ENCODE data around the gene KRTAP10-2.

KRTAP10-2 gene

DNA sequence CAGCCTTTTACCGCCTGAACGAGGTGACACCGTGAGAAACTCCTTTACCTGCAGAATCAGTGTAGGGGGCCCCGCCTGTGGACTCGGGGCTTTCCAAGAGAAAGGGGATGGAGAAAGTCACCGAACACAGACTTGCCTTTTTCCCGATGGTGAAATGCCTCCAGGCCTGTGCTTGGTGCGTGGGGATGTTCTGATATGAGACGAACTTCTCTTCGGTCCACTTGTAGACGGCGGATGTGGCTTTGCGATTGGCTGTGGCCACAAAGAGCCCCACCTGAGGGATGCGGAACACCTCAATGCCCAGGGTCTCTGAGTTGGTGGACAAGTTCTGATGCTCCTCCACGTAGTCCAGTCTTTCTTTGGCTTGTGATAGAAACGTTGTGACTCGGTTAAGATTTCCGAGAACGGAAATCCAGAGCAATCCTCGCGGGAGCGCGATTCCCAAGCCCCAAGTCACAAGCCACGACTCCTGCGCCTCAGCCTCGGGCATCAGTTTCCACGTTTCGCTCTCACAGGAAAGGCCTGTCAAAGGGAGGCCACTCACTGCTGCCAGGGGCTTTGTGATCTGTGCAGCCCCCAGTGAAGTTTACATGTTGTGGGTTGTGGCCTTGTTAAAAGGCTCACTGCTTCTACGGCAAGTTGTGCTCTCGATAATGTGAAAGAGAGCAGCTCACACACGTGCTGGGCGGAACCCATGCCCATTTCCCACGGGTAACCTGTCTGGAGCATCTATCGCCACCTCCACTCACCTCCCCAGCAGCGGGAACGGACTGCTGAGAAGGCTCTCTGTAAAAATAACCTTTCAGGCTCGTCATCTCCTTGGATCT, 23.9 kb downstream of the KRTAP10-2 start:
- no peak for DNase-seq (ENCODE audit: low spot score)
- no peak for FAIRE-seq

DNA sequence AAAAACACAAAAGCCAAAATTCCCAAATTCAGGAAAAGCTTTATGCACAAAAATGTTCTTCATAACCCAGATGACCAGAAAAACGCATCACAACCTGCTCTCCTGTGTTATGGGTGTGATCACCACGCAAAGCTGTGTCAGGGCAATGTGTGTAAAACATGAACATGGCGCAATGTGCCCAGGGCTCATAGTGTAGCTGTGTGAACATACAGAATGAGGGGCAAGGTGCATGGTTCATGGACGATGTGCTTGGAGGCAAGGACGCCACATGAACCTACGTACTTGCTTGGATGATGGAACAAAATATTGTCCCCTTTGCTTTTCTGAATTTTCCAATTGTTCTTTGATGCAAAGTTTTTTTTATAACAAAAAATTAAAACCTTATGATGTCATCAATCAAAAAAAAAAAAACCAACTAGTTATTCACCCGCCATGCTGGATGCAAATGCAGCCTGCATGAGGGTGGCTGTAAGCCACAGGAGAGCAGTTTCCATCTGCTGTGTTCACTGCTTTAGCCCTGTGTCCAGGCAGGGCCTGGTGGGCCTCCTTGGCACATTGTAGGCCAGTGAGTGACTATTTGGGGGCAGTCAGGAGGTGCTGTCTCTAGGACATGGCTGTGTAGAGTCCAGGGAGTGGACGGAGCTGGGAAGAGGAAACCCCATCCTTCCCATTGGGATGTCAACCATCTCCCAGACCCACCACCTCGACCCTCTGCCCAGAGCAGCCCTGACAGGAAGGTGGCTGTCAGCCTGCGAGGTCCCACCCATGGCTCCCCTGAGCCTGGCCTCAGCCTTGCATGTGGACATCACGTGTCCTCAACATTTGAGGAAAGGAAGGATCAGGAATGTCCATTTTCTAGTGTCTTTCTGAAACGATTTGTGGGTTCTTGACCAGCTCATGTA, 25.0 kb downstream of the KRTAP10-2 start:
- no peak for FAIRE-seq
- DNase-seq (ENCODE audit: low spot score), result no peak

DNA sequence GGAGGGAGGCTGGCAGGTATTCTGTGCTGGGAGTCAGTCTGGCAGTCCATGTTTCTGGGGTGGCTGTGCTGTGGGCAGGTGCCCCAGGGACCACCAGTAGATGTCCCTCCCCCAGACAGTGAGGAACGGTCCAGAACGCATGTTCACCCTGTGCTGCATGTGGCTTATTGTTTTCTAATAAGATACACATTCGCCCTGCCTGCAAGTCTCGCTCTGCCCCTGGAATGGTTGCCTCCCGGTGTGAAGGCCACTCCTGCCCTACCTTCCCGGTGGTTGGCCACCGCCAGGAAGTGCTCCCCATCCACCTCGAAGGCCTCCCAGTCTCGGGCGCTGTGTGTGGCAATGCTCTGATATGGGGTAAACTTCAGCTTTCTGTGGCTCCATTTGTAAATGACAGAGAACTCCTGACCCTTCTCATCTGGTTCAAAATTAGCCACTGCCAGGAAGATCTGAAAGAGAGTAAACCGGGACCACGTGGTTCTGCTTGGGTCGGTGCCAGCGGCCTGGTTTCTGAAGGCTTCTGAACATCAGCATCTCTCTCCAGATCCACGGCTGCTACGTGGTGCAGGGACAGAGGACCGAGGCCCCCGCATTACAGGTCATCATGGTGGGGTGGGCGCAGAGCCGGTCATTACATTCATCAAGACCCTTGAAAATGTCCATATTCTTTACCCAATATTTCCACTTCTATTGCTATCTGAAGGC, 25.8 kb downstream of the KRTAP10-2 start:
- FAIRE-seq (no peak), DNase-seq (ENCODE audit: low spot score) (no peak)

DNA sequence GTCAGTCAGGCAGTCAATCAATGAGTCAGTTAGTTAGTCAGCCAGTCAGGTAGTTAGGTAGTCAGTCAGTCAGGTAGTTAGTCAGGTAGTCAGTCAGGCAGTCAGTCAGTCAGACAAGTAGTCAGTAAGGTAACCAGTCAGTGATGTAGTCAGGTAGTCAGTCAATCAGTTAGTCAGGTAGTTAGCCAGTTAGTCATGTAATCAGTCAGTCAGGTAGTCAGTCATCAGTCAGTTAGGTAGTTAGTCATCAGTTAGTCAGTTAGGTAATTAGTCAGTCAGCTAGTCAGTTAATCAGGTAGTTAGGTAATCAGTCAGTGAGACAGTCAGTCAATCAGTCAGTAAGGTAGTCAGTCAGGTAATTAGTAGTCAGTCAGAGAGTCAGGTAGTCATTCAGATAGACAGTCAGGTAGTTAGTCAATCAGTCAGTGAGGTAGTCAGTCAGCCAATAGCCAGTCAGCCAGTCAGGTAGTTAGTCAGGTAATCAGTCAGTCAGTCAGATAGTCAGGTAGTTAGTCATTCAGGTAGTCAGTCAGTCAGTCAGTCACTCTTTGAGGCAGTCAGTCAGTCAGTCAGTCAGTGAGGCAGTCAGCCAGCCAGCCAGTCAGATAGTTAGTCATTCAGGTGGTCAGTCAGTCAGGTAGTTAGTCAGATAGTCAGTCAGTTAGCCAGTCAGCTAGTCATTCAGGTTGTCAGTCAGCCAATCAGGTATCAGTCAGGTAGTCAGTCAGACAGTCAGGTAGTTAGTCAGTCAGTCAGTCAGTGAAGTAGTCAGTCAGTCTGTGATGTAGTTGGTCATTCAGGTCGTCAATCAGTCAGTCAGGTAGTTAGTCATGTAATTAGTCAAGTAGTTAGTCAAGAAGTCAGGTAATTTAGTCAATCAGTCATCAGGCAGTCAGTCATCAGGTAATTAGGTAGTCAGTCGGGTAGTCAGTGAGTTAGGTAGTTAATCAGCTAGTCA, 26.6 kb downstream of the KRTAP10-2 start:
- no peak for DNase-seq (ENCODE audit: low spot score)
- peak; percentile 23 for FAIRE-seq

DNA sequence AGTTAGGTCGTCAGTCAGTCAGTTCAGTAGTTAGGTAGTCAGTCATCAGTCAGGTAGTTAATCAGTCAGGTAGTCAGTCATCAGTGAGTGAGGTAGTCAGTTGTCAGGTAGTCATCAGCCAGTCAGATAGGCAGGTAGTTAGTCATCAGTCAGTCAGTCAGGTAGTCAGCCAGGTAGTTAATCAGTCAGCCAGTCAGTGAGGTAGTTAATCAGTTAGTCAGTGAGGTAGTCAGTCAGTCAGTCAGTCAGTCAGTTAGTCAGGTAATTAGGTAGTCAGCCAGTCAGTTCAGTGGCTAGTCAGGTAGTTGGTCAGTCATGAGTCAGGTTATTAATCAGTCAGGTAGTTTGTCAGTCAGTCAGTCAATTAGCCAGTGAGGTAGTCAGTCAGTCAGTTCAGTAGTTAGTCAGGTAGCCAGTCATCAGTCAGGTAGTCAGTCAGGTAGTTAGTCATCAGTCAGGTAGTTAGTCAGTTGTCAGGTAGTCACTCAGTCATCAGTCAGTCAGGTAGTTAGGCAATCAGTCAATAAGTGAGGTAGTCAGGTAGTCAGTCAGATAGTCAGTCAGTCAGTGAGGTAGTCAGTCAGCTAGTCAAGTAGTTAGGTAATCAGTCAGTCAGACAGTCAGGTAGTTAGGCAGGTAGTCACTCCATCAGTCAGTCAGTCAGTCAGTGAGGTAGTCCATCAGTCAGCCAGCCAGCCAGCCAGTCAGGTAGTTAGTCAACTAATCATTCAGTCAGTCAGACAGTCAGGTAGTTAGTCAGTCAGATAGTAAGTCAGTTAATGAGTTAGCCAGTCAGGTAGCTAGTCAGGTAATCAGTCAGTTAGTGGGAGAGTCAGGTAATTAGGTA, 27.5 kb downstream of the KRTAP10-2 start:
- DNase-seq (ENCODE audit: low spot score) (no peak), FAIRE-seq (peak; percentile 86)

DNA sequence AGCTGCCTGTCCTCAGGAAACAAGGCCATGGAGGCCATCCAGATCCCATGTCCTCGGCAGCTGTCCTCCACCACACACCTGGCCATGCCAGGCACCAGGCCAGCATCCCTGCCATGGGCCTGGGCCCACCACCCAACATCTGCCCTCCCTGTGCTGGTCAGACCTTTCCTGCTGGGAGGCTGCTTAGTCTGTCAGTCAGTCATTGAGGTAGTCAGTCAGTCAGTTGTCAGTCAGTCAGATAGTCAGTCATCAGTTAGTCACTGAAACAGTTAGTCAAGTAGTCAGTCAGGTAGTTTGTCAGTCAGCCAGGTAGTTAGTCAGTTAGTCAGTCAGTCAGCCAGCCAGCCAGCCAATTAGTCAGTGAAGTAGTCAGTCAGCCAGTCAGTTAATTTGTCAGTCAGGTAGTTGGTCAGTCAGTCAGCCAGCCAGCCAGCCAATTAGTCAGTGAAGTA, 28.5 kb downstream of the KRTAP10-2 start:
- no peak for DNase-seq (ENCODE audit: low spot score)
- no peak for FAIRE-seq

DNA sequence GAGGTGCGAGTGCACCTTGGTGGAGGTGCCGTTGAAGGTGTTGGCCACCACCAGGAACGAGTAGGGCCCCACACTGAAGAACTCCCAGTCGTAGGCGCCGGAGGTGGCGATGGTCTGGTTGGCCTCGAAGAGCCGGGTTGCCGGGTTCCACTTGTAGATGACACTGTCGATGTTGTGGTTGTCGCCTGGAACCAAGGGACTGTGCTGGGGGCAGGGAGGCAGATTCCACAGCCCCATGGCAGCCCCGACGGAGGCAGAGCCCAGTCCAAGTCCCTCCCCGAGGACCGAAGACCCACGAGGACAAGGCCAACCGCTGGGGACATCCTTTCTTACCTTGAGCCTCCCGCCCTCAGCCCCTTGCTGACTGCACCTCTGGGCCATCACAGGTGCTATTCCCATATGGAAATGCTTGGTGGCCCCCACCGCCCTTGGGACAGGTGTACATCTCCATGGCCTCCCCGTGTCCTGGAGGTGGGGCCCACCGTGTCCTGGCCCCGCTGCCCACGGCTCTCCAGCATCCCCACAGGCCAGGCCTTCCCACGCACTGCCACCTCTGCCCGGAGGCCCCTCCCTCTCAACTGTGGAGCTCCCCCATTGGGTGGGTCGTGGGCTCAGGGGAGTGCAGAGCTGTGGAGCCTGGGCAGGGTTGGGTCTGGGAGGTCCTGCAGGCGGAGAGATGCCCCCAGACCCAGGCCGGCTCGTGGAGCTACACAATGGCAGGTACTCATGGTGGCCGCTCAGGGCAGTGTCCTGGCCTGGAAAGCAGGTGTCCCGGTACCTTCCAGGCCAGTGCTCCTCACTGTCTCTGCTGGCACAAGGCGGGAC, 29.2 kb downstream of the KRTAP10-2 start:
- FAIRE-seq, result no peak
- DNase-seq (ENCODE audit: low spot score), result no peak

DNA sequence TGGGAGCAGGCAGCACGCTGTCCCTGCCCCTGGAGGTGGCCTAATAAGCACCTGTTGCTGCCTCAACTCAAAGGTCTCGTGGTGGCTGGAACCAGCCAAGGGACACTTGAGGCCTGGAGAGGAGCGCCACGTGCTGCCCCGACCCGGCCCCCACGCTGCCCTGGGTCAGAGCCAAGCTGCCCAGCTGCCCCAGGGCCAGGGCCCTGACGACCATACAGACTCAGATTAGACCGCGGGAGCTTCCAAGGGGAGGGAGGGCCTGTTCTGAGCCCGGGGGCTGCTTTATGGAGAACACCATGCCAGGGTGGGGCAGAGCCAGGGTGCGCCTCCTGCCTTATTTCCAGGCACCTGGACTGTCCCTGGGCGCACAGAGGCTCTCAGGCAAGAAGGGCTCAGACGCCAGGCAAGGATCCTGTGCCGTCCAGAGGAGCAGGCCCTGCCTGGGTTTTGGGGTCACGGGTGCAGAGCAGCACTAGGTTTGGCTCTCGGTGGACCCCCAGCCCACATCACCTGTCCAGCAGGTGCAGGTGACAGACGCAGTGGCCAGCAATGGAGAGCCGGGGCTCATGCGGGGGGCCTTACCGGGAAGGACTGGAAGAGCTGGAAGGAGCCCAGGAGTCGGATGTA, 29.9 kb downstream of the KRTAP10-2 start:
- no peak for FAIRE-seq
- no peak for DNase-seq (ENCODE audit: low spot score)

DNA sequence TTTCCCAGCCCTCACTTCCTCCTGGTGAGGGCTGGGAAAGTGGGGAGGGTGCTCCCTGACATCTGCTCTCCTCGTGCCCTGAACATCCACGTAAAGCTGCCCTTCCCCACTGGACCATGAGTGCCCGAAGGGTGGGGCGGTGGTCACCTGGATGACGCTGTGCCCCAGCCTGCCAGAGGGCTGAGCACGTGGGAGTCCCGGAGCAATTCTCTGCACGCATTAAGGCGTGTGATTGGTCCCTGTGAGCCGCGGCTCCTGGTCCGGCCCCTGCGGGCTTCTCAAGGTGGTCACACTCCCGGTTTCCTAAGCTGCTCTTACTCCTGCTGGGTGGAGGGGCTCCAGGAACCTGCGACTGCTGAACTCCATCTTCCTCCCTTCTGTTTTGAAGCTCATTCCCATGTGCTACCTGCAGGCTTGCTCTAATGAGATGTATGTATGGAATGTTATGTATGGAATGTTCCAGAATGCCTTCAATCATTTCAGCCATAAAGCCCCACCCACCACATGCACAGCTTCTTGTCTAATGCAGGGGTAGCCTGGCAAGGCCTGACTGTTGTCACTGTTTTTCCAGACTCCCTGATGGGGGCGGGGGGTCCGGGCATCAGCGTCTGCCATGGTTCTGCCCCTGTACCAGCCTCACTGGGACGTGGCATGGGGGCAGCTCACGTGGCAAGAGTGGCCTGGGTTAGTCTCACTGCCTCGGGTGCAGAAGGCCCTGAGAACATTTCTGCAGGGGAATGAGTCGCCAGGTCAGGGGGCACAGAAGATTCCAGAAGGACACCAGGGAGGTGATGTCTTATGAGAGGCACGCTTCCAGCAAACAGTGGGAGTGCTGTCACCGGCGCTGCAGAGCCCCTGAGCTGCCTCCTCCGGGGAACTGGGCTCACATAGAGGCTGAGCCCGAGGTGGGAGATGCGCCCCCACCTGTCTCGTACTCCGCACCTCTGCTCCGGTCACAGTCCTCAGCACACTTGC, 30.7 kb downstream of the KRTAP10-2 start:
- FAIRE-seq, result no peak
- no peak for DNase-seq (ENCODE audit: low spot score)

DNA sequence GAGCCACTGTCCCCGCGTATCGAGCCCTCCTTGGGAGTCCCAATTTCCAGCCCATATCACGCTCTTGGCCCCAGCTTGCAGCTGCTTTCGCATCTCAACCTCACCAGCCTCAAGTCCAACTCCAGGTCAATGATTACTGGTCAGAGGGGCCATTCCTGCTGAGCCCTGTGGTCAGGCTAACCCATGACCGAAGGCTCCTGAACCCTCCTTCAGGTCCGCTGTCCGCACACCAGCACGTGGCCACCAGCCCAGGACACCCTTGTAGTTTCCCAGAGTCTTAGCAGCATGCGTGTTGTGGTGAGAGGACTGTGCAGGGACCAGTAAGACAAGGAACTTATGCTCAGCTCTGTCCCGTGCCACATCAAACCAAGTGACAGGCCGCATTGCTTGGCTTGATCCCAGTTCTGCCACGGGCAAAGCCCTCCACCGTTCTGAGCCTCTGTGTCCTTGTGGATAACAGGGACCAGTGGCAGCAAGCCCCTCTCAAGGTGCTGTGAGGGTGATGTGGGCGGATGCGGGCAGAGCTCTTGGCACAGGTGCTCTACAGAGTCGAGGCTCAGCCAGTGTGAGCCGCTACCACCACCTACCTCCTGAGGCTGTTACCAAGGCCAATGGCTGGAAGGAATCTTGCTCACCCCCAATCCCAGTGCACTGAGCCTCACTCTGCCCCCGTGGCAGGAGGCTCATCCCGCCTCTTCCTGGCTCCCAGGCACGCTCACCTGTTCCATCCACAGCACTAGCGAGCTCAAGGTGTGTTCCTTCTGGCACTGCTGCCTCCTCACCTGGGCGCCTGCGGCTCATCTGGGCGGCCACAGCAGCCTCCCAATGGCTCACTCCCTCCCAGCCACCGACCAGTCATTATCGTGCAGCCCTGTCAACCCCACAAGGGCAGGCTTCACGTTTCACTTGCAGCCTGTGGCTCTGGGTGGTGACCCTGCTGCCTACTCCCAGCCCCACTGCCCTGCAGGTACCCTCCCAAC, 31.7 kb downstream of the KRTAP10-2 start:
- DNase-seq (ENCODE audit: low spot score) (no peak), FAIRE-seq (no peak)

DNA sequence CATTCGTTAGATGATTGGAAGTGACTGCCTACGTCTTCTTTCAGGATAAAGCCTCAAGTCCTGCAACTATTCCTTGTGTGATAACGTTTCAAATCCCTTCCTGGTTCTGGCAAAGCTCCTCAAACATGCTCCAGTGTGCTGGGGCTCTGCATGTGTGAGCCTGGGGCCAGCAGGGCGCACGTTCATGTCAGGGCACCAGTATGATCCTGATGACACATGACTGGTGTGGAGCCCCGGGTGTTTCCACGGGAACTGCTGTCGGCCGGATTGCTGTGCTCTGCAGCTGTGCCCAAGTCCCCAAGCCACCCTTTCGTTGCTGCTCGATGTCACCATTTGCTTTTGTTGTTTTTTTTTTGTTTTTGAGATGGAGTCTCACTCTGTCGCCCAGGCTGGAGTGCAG, 32.6 kb downstream of the KRTAP10-2 start:
- FAIRE-seq, result no peak

DNA sequence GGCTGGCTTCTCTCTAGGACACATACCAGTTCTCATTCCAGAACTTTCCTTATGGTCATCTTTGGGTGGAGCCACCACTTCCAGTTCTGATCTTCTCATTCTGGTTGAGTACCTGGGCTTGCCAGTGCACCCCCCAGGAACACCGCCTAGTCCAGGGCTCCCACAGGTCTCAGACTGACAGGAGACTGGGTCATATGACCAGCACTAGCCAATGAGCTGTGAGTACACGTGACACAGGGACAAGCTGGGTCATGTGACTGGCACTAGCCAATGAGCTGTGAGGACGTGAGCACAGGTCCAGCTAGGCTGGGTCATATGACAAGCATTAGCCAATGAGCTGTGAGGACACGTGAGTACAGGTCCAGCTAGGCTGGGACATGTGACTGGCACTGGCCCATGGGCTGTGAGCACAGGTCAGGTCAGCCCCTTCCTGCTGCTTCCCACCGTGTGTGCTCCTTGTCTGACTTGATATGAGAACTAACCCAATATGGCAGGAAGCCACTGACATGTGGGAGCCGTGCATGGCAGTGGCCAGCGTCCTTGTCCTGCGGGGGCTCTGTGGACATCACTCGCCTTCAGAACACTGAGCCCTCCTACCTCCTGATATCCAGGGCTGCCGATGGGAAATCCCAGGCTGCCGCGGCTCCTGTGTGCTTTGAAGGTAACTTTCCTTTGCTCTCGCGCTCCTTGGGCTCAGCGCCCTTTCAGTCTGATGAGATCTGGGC, 34.0 kb downstream of the KRTAP10-2 start:
- FAIRE-seq (peak; percentile 88), DNase-seq (ENCODE audit: low spot score) (peak; percentile 74)

More for the DNA sequence above, 32.6 kb downstream of the KRTAP10-2 start:
- DNase-seq (ENCODE audit: low spot score), result no peak

DNA sequence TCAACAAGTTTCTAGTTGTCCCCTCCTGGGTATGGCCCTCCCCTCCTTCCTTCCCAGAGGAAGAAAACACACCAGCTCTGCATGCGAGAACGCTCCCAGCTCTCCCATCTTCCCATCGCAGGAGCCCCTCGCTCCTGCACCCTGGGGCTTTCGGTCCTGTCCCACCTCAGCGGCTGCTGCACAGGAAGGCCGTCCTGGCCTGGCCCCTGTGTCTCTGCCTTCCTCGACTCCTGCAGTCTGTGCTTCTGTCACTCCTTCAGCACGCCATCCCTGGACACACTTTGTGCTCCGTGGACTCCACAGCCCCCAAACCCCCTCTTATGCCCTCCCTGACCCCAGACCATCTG, 34.5 kb downstream of the KRTAP10-2 start:
- FAIRE-seq, result no peak
- DNase-seq (ENCODE audit: low spot score), result no peak

DNA sequence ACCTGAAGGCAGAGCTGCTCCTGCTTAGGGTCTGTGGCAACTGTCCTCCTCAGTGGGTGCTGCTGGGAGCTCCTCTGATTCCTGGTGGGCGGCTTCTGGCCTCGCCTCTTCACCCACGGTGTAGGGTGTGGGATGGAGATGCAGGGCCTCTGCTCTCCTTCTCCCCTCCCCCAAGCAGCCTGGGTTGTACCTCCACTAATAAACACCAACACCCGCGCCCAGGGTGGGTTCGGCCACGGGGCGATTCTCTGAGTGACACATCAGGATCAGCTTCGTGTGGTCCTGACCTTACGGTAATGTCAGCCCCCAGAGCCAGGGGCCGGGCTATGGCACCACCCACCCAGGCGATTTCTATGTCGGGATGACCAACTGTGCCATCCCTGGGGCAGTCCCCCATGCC, 35.0 kb downstream of the KRTAP10-2 start:
- FAIRE-seq, result no peak

More for the DNA sequence above, 35.0 kb downstream of the KRTAP10-2 start:
- DNase-seq (ENCODE audit: low spot score), result no peak

Measured in urothelium cell line (cell line).